LNCaP clone FGC (cell line): ENCODE results near the gene LGMN.
"Not testable (repeated sequence)": the region's sequence is repeated elsewhere in the genome, so short reads cannot be mapped to it uniquely, and the experiment has no call there.

ENCODE experiments used
- DNase-seq: peaks from one replicate; pipeline ENCODE4 v3.0.0-alpha.2; 2011; ENCODE audit warnings: low read depth
- H3K4me3 ChIP-seq: 2 replicates; pipeline ENCODE4 v1.5.1; 2011; ENCODE audit warnings: mild to moderate bottlenecking, low read depth, low read length, control low read depth
- CTCF ChIP-seq: IDR thresholded peaks from 2 replicates; pipeline ENCODE4 v1.5.1; 2012; ENCODE audit warnings: mild to moderate bottlenecking; ENCODE audit not compliant: control insufficient read depth, insufficient read depth; ENCODE audit errors: extremely low read depth

LGMN gene

GRCh38 chr14:92714739-92715307 lies 33.6 kb downstream of the LGMN start:
- H3K4me3 ChIP-seq, result not testable (repeated sequence)
- TF ChIP-seq CTCF, result peak; percentile 74
- DNase-seq, result peak; percentile 54

- TF ChIP-seq CTCF, result no peak
- no peak for DNase-seq
- H3K4me3 ChIP-seq, result no peak overlapping the region
Observed at GRCh38 chr14:92712654-92713051, 35.8 kb downstream of the LGMN start.

DNA sequence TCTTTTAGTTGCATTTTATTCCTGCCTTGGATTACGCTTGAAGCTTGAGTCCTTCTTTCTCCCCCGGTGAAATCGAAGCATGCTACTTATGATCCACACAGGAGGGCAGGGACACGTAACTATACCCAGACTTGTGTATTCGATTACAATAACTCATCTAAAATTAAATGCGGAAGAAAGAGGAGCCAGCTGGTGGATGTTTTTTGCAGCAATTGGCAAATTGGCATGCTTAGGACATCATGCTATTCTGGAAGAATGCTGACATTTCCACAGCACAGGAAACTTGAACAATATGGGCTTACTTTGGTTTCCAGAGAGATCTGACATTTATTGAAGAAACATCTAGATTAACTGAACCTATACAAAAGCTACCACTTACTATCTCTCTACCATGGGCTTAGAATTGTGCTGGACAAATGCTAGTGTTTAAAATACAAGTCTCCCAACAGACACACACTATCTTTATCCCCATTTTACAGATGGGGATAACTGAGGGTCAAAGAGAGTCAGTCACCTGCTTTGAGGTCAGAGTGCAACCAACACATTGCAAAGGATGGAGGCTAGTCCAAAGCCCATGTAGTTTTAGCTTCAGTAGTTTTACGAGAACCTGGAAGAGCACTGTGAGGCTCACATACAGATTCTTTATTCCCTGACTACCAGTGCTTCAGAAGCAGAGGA lies 36.3 kb downstream of the LGMN start:
- TF ChIP-seq CTCF, result no peak
- DNase-seq, result no peak
- no peak overlapping the region for H3K4me3 ChIP-seq

DNA sequence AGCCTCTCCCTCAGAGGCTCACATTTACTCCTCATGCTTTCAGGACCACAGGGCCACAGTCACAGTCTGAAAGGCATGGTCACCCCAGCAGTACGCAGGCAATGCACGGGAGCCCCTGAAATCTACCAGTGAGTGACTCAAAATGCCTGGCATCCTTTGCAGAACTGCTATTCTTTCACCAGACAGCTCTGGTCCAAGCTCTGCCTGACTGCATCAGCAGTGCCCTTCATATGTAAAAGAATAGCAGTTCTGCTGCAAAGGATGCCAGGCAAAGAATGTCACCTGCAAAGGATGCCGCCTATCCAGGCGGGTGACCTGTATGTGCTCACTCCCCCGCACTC lies 38.5 kb downstream of the LGMN start:
- DNase-seq, result no peak

GRCh38 chr14:92709340-92710000 lies 39.0 kb downstream of the LGMN start:
- DNase-seq, result no peak
- TF ChIP-seq CTCF, result no peak

More for the DNA sequence above, 38.5 kb downstream of the LGMN start:
- H3K4me3 ChIP-seq, result no peak overlapping the region
- TF ChIP-seq CTCF, result no peak

DNA sequence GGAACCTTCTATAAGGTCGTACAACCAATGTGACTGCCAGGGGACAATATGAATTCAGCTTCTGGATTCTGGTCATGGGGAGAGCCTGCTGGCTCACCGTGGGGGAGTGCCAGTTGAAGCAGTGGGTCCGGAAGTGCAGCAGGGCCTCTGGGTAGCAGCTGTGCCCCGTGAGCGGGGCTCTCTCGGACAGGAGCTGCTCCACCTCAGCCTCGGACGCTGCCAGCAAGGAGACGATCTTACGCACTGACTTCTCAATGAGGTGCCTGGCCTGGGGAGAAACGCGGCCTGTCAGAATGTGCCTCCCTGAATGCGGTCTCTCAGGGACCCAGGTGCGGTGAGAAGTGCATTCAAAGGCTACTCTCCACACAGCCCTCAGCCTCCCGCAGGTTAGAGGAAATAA lies 42.0 kb downstream of the LGMN start:
- DNase-seq, result no peak
- TF ChIP-seq CTCF, result no peak
- H3K4me3 ChIP-seq, result no peak overlapping the region

More at GRCh38 chr14:92709340-92710000, 39.0 kb downstream of the LGMN start:
- H3K4me3 ChIP-seq, result no peak overlapping the region
